GM18861 (cell line): ENCODE measurements around the gene RGS13.
A peak's percentile ranks its signal among the peaks of the same experiment; 100 is the strongest.

Experiments used
- ATAC-seq: cut with Tn5 transposase; IDR thresholded peaks from one replicate; pipeline ENCODE4 v1.9.1; 2021; ENCODE audit not compliant: unreplicated experiment

Gene RGS13

GRCh38 chr1:192635939-192636338, at the start of gene RGS13:
Gene RGS13 (plus strand): TSS chr1:192636147. CDS start chr1:192644335, 8,188 bp downstream.
- ATAC-seq = no peak

GRCh38 chr1:192587386-192588266, 48.3 kb upstream of the RGS13 start:
- ATAC-seq = no peak

GRCh38 chr1:192588546-192588945, 47.4 kb upstream of the RGS13 start:
- ATAC-seq = no peak

GRCh38 chr1:192589813-192590212, 46.1 kb upstream of the RGS13 start:
- no peak for ATAC-seq

GRCh38 chr1:192592517-192592916, 43.4 kb upstream of the RGS13 start:
- ATAC-seq = no peak

GRCh38 chr1:192592981-192593708, 42.8 kb upstream of the RGS13 start:
- no peak for ATAC-seq

- ATAC-seq = no peak
Observed at GRCh38 chr1:192595299-192595698, 40.6 kb upstream of the RGS13 start.

GRCh38 chr1:192598589-192598988, 37.4 kb upstream of the RGS13 start:
- no peak for ATAC-seq

GRCh38 chr1:192600275-192600674, 35.7 kb upstream of the RGS13 start:
- no peak for ATAC-seq

GRCh38 chr1:192601143-192601542, 34.8 kb upstream of the RGS13 start:
- peak; percentile 29 for ATAC-seq

GRCh38 chr1:192601567-192601966, 34.4 kb upstream of the RGS13 start:
- ATAC-seq = no peak

- ATAC-seq = no peak
Observed at GRCh38 chr1:192602757-192603156, 33.2 kb upstream of the RGS13 start.

- ATAC-seq = no peak
Observed at GRCh38 chr1:192603218-192603787, 32.6 kb upstream of the RGS13 start.

GRCh38 chr1:192604979-192605620, 30.8 kb upstream of the RGS13 start:
- ATAC-seq = peak; percentile 34

GRCh38 chr1:192608671-192609070, 27.3 kb upstream of the RGS13 start:
- ATAC-seq = no peak

GRCh38 chr1:192609110-192610079, 26.6 kb upstream of the RGS13 start:
- peak; percentile 96 for ATAC-seq

GRCh38 chr1:192610112-192610889, 25.6 kb upstream of the RGS13 start:
- no peak for ATAC-seq

GRCh38 chr1:192615055-192615454, 20.9 kb upstream of the RGS13 start:
- no peak for ATAC-seq

GRCh38 chr1:192620071-192620635, 15.8 kb upstream of the RGS13 start:
- ATAC-seq = no peak
